ENCODE results near the gene TEKT5.

Gene TEKT5

GRCh38 chr16:10578474-10579316 is 116.0 kb downstream of the TEKT5 start:
- no peak for DNase-seq (ENCODE audit: low spot score)

Measured in HuH-7 (cell line).